H1 (cell line): ENCODE data around the gene OTOF. TPM values are rescaled to one million over a fixed set of nuclear protein-coding genes. Genes with fewer than 3 reads are reported as not detected.

Source experiments
- CTCF ChIA-PET: fragments of 300-600 bp; sonication (Branson Sonifier 250); formaldehyde crosslinking; loops from one replicate; lab custom pipeline; 2021; ENCODE audit not compliant: partially characterized antibody; lab: Charles Lee
- POLR2A ChIA-PET: fragments of 300-600 bp; sonication (Branson Sonifier 250); formaldehyde crosslinking; loops from one replicate; lab custom pipeline; 2021; ENCODE audit warnings: inconsistent platforms; ENCODE audit not compliant: partially characterized antibody; lab: Charles Lee
- DNase-seq, 2 experiments: peaks; one replicate each; pipeline versions ENCODE4 v3.0.0 to v3.0.0-alpha.2; 2010 to 2022; ENCODE audit warnings: low spot score in 2 of 2, low read depth in 1 of 2, mixed read lengths in 1 of 2
- FAIRE-seq: peaks from 2 replicates; lab custom pipeline; 2011; peaks lifted over from hg19 to GRCh38; lab: Jason Lieb, UNC
- H2AFZ ChIP-seq: 2 replicates; pipeline ENCODE4 v1.8.1; 2012; ENCODE audit warnings: low read length, inconsistent platforms
- H2AK5ac ChIP-seq: 2 replicates; pipeline ENCODE4 v1.6.1; 2013; ENCODE audit warnings: low read depth, low read length
- H2BK120ac ChIP-seq: replicated peaks from 2 replicates; pipeline ENCODE3; 2013; ENCODE audit warnings: low read depth, low read length, inconsistent platforms
- H2BK12ac ChIP-seq: 2 replicates; pipeline ENCODE4 v1.6.1; 2013; ENCODE audit warnings: low read depth, low read length
- H2BK15ac ChIP-seq: 2 replicates; pipeline ENCODE4 v1.6.1; 2013; ENCODE audit warnings: low read length
- H2BK20ac ChIP-seq: 2 replicates; pipeline ENCODE4 v1.6.1; 2013; ENCODE audit warnings: low read length
- H2BK5ac ChIP-seq: 2 replicates; pipeline ENCODE4 v1.6.1; 2013; ENCODE audit warnings: low read depth, low read length
- H3K14ac ChIP-seq: 2 replicates; pipeline ENCODE4 v1.6.1; 2013; ENCODE audit warnings: inconsistent platforms; ENCODE audit not compliant: insufficient read length
- H3K18ac ChIP-seq: 2 replicates; pipeline ENCODE4 v1.6.1; 2013; ENCODE audit warnings: low read length; ENCODE audit errors: extremely low read depth
- H3K23ac ChIP-seq: 2 replicates; pipeline ENCODE4 v1.6.1; 2013; ENCODE audit warnings: inconsistent platforms; ENCODE audit not compliant: insufficient read length
- H3K23me2 ChIP-seq: 2 replicates; pipeline ENCODE4 v1.6.1; 2013; ENCODE audit warnings: low read depth, low read length
- H3K27ac ChIP-seq: 2 replicates; pipeline ENCODE4 v1.6.1; 2011; ENCODE audit warnings: low read depth, low read length, inconsistent platforms
- H3K27me3 ChIP-seq, 4 experiments: replicated peaks in 1 of 4; 1 replicate in 1 of 4; 2 replicates in 3 of 4; pipeline versions ENCODE4 v1.6.1 to v1.8.1; 2011 to 2013; ENCODE audit warnings: low read length in 3 of 4, mild to moderate bottlenecking in 3 of 4, inconsistent platforms in 2 of 4, mixed read lengths in 2 of 4, moderate library complexity in 1 of 4; ENCODE audit not compliant: control insufficient read depth in 3 of 4, insufficient read depth in 3 of 4; ENCODE audit errors: extremely low read depth in 1 of 4
- H3K36me3 ChIP-seq, 4 experiments: 2 replicates each; pipeline versions ENCODE4 v1.6.1 to v1.8.1; 2011 to 2013; ENCODE audit warnings: mild to moderate bottlenecking in 4 of 4, low read length in 3 of 4, moderate library complexity in 2 of 4, control low read depth in 1 of 4, inconsistent platforms in 1 of 4; ENCODE audit not compliant: insufficient read depth in 4 of 4, control insufficient read depth in 2 of 4
- H3K4ac ChIP-seq: replicated peaks from 2 replicates; pipeline ENCODE3; 2013; ENCODE audit warnings: low read length, low read depth, mixed read lengths, inconsistent platforms; ENCODE audit not compliant: insufficient read length
- H3K4me1 ChIP-seq, 4 experiments: replicated peaks in 1 of 4; 1 replicate in 1 of 4; 2 replicates in 3 of 4; pipeline versions ENCODE4 v1.6.1 to v1.8.1; 2011 to 2013; ENCODE audit warnings: low read length in 3 of 4, inconsistent platforms in 2 of 4, mixed read lengths in 1 of 4; ENCODE audit not compliant: insufficient read depth in 4 of 4, control insufficient read depth in 3 of 4
- H3K4me2 ChIP-seq, 2 experiments: 2 replicates each; pipeline versions ENCODE4 v1.6.1 to v1.8.1; 2011 to 2013; ENCODE audit warnings: low read depth in 2 of 2, low read length in 2 of 2, control low read depth in 1 of 2, inconsistent platforms in 1 of 2, mild to moderate bottlenecking in 1 of 2; ENCODE audit not compliant: insufficient read depth in 1 of 2
- H3K4me3 ChIP-seq, 4 experiments: fragments of 200-600, 300-600 bp in 1 of 4; sonication (generic), shearing (Covaris generic), sonication (Bioruptor Twin) in 1 of 4; 2 replicates each; pipeline versions ENCODE4 v1.5.1 to v1.8.1; 2011 to 2016; ENCODE audit warnings: low read length in 4 of 4, low read depth in 3 of 4, control low read depth in 2 of 4, inconsistent platforms in 2 of 4, mild to moderate bottlenecking in 2 of 4, mixed read lengths in 1 of 4, moderate library complexity in 1 of 4; ENCODE audit not compliant: insufficient read depth in 2 of 4; ENCODE audit errors: extremely low read depth in 1 of 4
- H3K56ac ChIP-seq: replicated peaks from 2 replicates; pipeline ENCODE3; 2013; ENCODE audit warnings: low read depth, mild to moderate bottlenecking, mixed read lengths, low read length, inconsistent platforms; ENCODE audit not compliant: insufficient read length
- H3K79me1 ChIP-seq: 2 replicates; pipeline ENCODE4 v1.6.1; 2013; ENCODE audit warnings: low read depth, low read length, control low read depth
- H3K79me2 ChIP-seq, 2 experiments: 2 replicates each; pipeline versions ENCODE4 v1.6.1 to v1.8.1; 2012 to 2013; ENCODE audit warnings: low read length in 2 of 2, mild to moderate bottlenecking in 2 of 2, inconsistent platforms in 1 of 2; ENCODE audit not compliant: insufficient read depth in 2 of 2, control insufficient read depth in 1 of 2
- H3K9ac ChIP-seq, 4 experiments: replicated peaks in 1 of 4; 1 replicate in 1 of 4; 2 replicates in 3 of 4; pipeline versions ENCODE4 v1.6.1 to v1.8.1; 2011 to 2013; ENCODE audit warnings: low read depth in 3 of 4, low read length in 3 of 4, control low read depth in 2 of 4, mild to moderate bottlenecking in 2 of 4, moderate library complexity in 2 of 4, inconsistent platforms in 1 of 4; ENCODE audit errors: extremely low read depth in 1 of 4
- H3K9me3 ChIP-seq, 2 experiments: 2 replicates each; pipeline versions ENCODE4 v1.6.1 to v1.8.1; 2012 to 2013; ENCODE audit warnings: mild to moderate bottlenecking in 2 of 2, moderate library complexity in 2 of 2, control low read depth in 1 of 2, inconsistent platforms in 1 of 2, low read depth in 1 of 2, low read length in 1 of 2, mixed read lengths in 1 of 2; ENCODE audit not compliant: insufficient read depth in 2 of 2
- H4K20me1 ChIP-seq, 2 experiments: replicated peaks in 1 of 2; 2 replicates each; pipeline versions ENCODE3 to v1.8.1; 2011 to 2013; ENCODE audit warnings: inconsistent platforms in 2 of 2, low read length in 2 of 2, mild to moderate bottlenecking in 1 of 2; ENCODE audit not compliant: insufficient read depth in 2 of 2, control insufficient read depth in 1 of 2
- H4K5ac ChIP-seq: 2 replicates; pipeline ENCODE4 v1.6.1; 2013; ENCODE audit warnings: low read length, low read depth, mixed read lengths, inconsistent platforms; ENCODE audit not compliant: insufficient read length
- H4K8ac ChIP-seq: 2 replicates; pipeline ENCODE4 v1.8.0; 2013; ENCODE audit warnings: mild to moderate bottlenecking, moderate library complexity, low read length, inconsistent platforms; ENCODE audit not compliant: insufficient read depth; ENCODE audit errors: extremely low read depth
- H4K91ac ChIP-seq: replicated peaks from 2 replicates; pipeline ENCODE3; 2013; ENCODE audit warnings: low read length, mixed read lengths, inconsistent platforms; ENCODE audit not compliant: insufficient read length
- ATF3 ChIP-seq: IDR thresholded peaks from 2 replicates; pipeline ENCODE4 v1.6.1; 2011; ENCODE audit warnings: low read depth, mild to moderate bottlenecking, low read length; ENCODE audit not compliant: insufficient read depth
- BACH1 ChIP-seq: IDR thresholded peaks from 2 replicates; pipeline ENCODE4 v1.6.1; 2012; ENCODE audit warnings: low read length, improper control_type of control experiment
- CBX5 ChIP-seq: fragments of 300-800, 300-1000 bp; sonication (generic); IDR thresholded peaks from 2 replicates; pipeline ENCODE4 v1.7.1; 2016; ENCODE audit warnings: antibody characterized with exemption, low read length, low read depth
- HDAC2 ChIP-seq, 2 experiments: fragments of 300-600 bp in 1 of 2; sonication (generic) in 1 of 2; IDR thresholded peaks; 2 replicates each; pipeline ENCODE4 v1.6.1; 2011 to 2012; ENCODE audit warnings: low read depth in 2 of 2, low read length in 2 of 2, mild to moderate bottlenecking in 2 of 2, moderate library complexity in 2 of 2, borderline replicate concordance in 1 of 2, inconsistent platforms in 1 of 2
- RXRA ChIP-seq: IDR thresholded peaks from 2 replicates; pipeline ENCODE4 v1.6.1; 2011; ENCODE audit warnings: low read depth, mild to moderate bottlenecking, low read length, moderate library complexity; ENCODE audit not compliant: insufficient read depth
- SP4 ChIP-seq: IDR thresholded peaks from 2 replicates; pipeline ENCODE4 v1.6.1; 2012; ENCODE audit warnings: low read length, inconsistent platforms
- TAF7 ChIP-seq: optimal IDR thresholded peaks from 2 replicates; pipeline ENCODE3; 2011; ENCODE audit warnings: low read depth, mild to moderate bottlenecking, inconsistent platforms, low read length, moderate library complexity, borderline replicate concordance
- TCF12 ChIP-seq: IDR thresholded peaks from 2 replicates; pipeline ENCODE4 v1.6.1; 2011; ENCODE audit warnings: low read depth, mild to moderate bottlenecking, low read length
- TEAD4 ChIP-seq: IDR thresholded peaks from 2 replicates; pipeline ENCODE4 v1.6.1; 2012; ENCODE audit warnings: low read depth, low read length, inconsistent platforms, mixed read lengths
- USF2 ChIP-seq: IDR thresholded peaks from 2 replicates; pipeline ENCODE4 v1.6.1; 2011; ENCODE audit warnings: low read length, improper control_type of control experiment
- WGBS, 2 experiments: shearing (Covaris generic) in 1 of 2; methylation state at CpG; one replicate each; pipeline versions ENCODE4 v1.1.6 to v1.1.7; 2013 to 2015; ENCODE audit warnings: low lambda C conversion rate in 2 of 2, mixed read lengths in 2 of 2, inconsistent platforms in 1 of 2, low coverage in 1 of 2, missing lambda C conversion rate in 1 of 2; ENCODE audit not compliant: insufficient replicate concordance in 2 of 2, insufficient coverage in 1 of 2, insufficient read length in 1 of 2; ENCODE audit errors: extremely low coverage in 1 of 2, missing lambda C conversion rate in 1 of 2; 5-methylcytosine and 5-hydroxymethylcytosine counted together
- polyA plus RNA-seq, 7 experiments: library from polyadenylated mRNA; depleted of rRNA in 3 of 7; stranded (reverse) in 5 of 7; unstranded in 2 of 7; fragments of >200 nt in 5 of 7; fragments of 200-250 nt in 2 of 7; gene quantifications; 1 replicate in 5 of 7; 2 replicates in 1 of 7; 4 replicates in 1 of 7; pipeline versions ENCODE4 v1.2.1 to v1.2.3, GENCODE V29; 2011 to 2013; ENCODE audit warnings: missing spikeins in 2 of 7, mixed read lengths in 2 of 7
- total RNA-seq: library from RNA; stranded (reverse); fragmentation: NEBNext Ultra II Directional; extraction: Animal tissue kit (Norgen Biotek cat#: 25700); gene quantifications from 2 replicates; pipeline ENCODE4 v1.2.1, GENCODE V29; 2021

OTOF gene
- total and polyA plus RNA-seq, 2 of the 8 experiments (the other 6 are each of a cell fraction or from before 2014, with no cell fraction given), result 0.06 TPM; not detected in 1

- peak overlapping the region; percentile 47; the same call in 1 of the 2 replicates for H2BK5ac ChIP-seq
- no peak overlapping the region for H3K14ac ChIP-seq
- no peak overlapping the region for H3K18ac ChIP-seq
- peaks cover 0 to 7% of the 10 kb centered on the region in 2 experiments for H4K20me1 ChIP-seq
- peaks cover 5% of the 10 kb centered on the region; the same call in 1 of the 2 replicates for H3K23me2 ChIP-seq
- no peak overlapping the region for H2BK20ac ChIP-seq
- no peak overlapping the region for H3K56ac ChIP-seq
- no peak overlapping the region; the same call in 1 of the 2 replicates for H4K8ac ChIP-seq
- H3K4me3 ChIP-seq, result no peak overlapping the region
- no peak overlapping the region for H4K5ac ChIP-seq
- ChIA-PET CTCF (interaction anchor here (0.8 to 2.0 kb wide), 5 partner anchors 10 to 24 kb away, joined by 3 to 5 read pairs (median 4); no protein-coding TSS in a partner anchor), POLR2A (interaction anchor here (0.7 kb wide), 1 partner anchor 154 kb away, joined by 3 read pairs; no protein-coding TSS in a partner anchor)
- H3K27ac ChIP-seq, result no peak overlapping the region
- H3K27me3 ChIP-seq, result no peaks in the 10 kb centered on the region
- peak overlapping the region; percentile 19; the same call in 1 of the 2 replicates for H2BK15ac ChIP-seq
- FAIRE-seq (no peak), DNase-seq (no peak)
- H3K4me2 ChIP-seq, result no peak overlapping the region
- no peaks in the 10 kb centered on the region for H3K79me1 ChIP-seq
- H3K9me3 ChIP-seq, result no peaks in the 10 kb centered on the region
- H3K79me2 ChIP-seq, result no peaks in the 10 kb centered on the region
- 90% methylated on average over 30 of the region's 30 CpGs; no CpG with 5 or more reads in 1 of the 2 experiments for WGBS, 2 experiments
- no peak overlapping the region for H2AK5ac ChIP-seq
- no peak overlapping the region for H2AFZ ChIP-seq
- H2BK120ac ChIP-seq, result no peak overlapping the region
- no peaks in the 10 kb centered on the region for H3K36me3 ChIP-seq
- no peak overlapping the region for H3K23ac ChIP-seq
- H2BK12ac ChIP-seq, result no peak overlapping the region
- H4K91ac ChIP-seq, result no peak overlapping the region
- no peak overlapping the region for H3K4ac ChIP-seq
- no peak overlapping the region for H3K9ac ChIP-seq
- peaks cover 0 to 3% (median under 1%) of the 10 kb centered on the region in 4 experiments; a peak in 3 of 7 replicates for H3K4me1 ChIP-seq
- no peak for TF ChIP-seq USF2
- no peak for TF ChIP-seq SP4
- TF ChIP-seq ATF3, result no peak
- no peak for TF ChIP-seq TEAD4
- no peak for TF ChIP-seq RXRA
- no peak for TF ChIP-seq BACH1
- TF ChIP-seq CBX5, result no peak
- TF ChIP-seq TAF7, result no peak
- no peak for TF ChIP-seq TCF12
- no peak for TF ChIP-seq HDAC2 (IDR thresholded peaks at IDR 0.05; ENCODE audit: borderline replicate concordance in 1 of 2, low read depth in 2 of 2, low read length in 2 of 2)
These were observed 4.5 kb upstream of the OTOF start for GRCh38 chr2:26482211-26483026.
